HG02938 (cell line): ENCODE results near the gene DMKN.
"Not testable (repeated sequence)": the region's sequence is repeated elsewhere in the genome, so short reads cannot be mapped to it uniquely, and the experiment has no call there.

Experiments used
- ATAC-seq: cut with Tn5 transposase; IDR thresholded peaks from one replicate; pipeline ENCODE4 v1.9.1; 2021; ENCODE audit warnings: mild to moderate bottlenecking, moderate library complexity; ENCODE audit not compliant: unreplicated experiment

Gene DMKN

GRCh38 chr19:35500611-35501010 is 12.8 kb downstream of the DMKN start:
- ATAC-seq: no peak

- no peak for ATAC-seq
Measured at GRCh38 chr19:35498984-35499527, 14.4 kb downstream of the DMKN start.

GRCh38 chr19:35498220-35498619 is 15.2 kb downstream of the DMKN start:
- no peak for ATAC-seq

- ATAC-seq: no peak
Measured at GRCh38 chr19:35497406-35497805, 16.0 kb downstream of the DMKN start.

GRCh38 chr19:35495107-35496064 is 18.1 kb downstream of the DMKN start:
- no peak for ATAC-seq

- no peak for ATAC-seq
Measured at GRCh38 chr19:35493971-35494370, 19.5 kb downstream of the DMKN start.

- ATAC-seq: no peak
Measured at GRCh38 chr19:35491836-35492360, 21.6 kb downstream of the DMKN start.

GRCh38 chr19:35490364-35490763 is 23.1 kb downstream of the DMKN start, which contains the start of gene KRTDAP:
Gene KRTDAP (minus strand): TSS chr19:35490464. CDS start chr19:35490442, 22 bp downstream.
- no peak for ATAC-seq

GRCh38 chr19:35488677-35489076 is 24.8 kb downstream of the DMKN start:
- ATAC-seq: no peak

- ATAC-seq: no peak
Measured at GRCh38 chr19:35487656-35488182, 25.7 kb downstream of the DMKN start.

- no peak for ATAC-seq
Measured at GRCh38 chr19:35486268-35486708, 27.2 kb downstream of the DMKN start.

GRCh38 chr19:35484252-35485036 is 29.0 kb downstream of the DMKN start:
- ATAC-seq: no peak

GRCh38 chr19:35483089-35483488 is 30.4 kb downstream of the DMKN start:
- no peak for ATAC-seq

- no peak for ATAC-seq
Measured at GRCh38 chr19:35478794-35479677, 34.4 kb downstream of the DMKN start.

- no peak for ATAC-seq
Measured at GRCh38 chr19:35476149-35476548, 37.3 kb downstream of the DMKN start.

GRCh38 chr19:35474594-35474993 is 38.9 kb downstream of the DMKN start:
- not testable (repeated sequence) for ATAC-seq

- ATAC-seq: no peak
Measured at GRCh38 chr19:35474104-35474503, 39.3 kb downstream of the DMKN start.

- no peak for ATAC-seq
Measured at GRCh38 chr19:35471946-35472345, 41.5 kb downstream of the DMKN start.

- ATAC-seq: not testable (repeated sequence)
Measured at GRCh38 chr19:35471075-35471474, 42.4 kb downstream of the DMKN start.

GRCh38 chr19:35470128-35470527 is 43.3 kb downstream of the DMKN start:
- no peak for ATAC-seq
